Measurements from ENCODE around the gene CCL21. TPM values are rescaled to one million over a fixed set of nuclear protein-coding genes. Genes with fewer than 3 reads are reported as not detected.
"Not testable (repeated sequence)": the region's sequence is repeated elsewhere in the genome, so short reads cannot be mapped to it uniquely, and the experiment has no call there.

The CCL21 gene
- total RNA-seq, 1 experiment from 2014 or later = not detected

DNA sequence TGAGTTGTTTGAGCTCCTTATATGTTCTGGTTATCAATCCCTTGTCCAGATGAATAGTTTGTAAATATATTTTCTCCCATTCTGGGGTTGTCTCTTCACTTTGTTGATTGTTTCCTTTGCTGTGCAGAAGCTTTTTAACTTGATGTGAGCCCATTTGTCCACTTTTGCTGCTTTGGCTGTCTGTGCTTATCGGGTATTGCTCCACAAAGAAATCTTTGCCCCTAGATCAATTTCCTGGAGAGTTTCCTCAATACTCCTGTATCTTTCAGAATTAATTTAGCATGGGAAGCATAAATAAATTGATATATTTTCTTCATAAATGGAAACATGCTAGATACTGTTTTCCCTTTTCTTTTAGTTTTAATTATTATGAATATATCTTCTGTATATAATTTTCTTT, 22.5 kb upstream of the CCL21 start:
- TF ChIP-seq ZNF416 (CRISPR knock-in tag; IDR thresholded peaks at IDR 0.05) = no peak
- no peak overlapping the region for H3K4me3 Mint-ChIP-seq
- DNase-seq (ENCODE audit: low spot score) = no peak
- no peaks in the 10 kb centered on the region for H3K4me1 Mint-ChIP-seq
- ATAC-seq = no peak
- H3K9me3 Mint-ChIP-seq = no peaks in the 10 kb centered on the region
- CTCF ChIA-PET = interaction anchor here (1.0 kb wide), 1 partner anchor 28 kb away, joined by 3 read pairs; no protein-coding TSS in a partner anchor
- H3K27ac Mint-ChIP-seq = no peak overlapping the region
- POLR2A ChIA-PET = no interaction called here
- H3K36me3 Mint-ChIP-seq = no peaks in the 10 kb centered on the region
- H3K27me3 Mint-ChIP-seq (ENCODE audit: low read depth) = peaks cover 13% of the 10 kb centered on the region

DNA sequence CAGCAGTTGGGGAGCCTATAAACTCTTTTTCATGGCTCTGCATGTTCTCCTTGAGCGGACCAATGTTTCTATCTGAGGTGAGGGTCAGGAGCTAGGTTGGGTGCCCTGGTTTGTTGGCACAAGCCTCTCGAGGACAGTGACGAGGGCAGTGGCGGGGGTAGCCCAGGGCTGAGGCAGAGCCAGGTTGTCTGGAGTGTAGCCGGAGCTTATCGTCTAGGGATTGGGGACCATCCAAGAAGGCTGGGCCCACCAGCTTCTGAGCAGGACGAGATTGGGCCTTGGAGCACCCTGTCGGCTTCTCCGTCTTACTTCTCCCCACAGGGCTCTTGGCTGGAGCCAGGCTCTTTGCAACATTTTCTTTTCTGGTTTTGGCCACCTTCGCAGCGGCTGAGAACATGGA, 13.2 kb upstream of the CCL21 start:
- ChIA-PET CTCF (interaction anchor here (0.6 to 2.3 kb wide), 2 partner anchors 12 to 21 kb away, joined by 3 to 9 read pairs; no protein-coding TSS in a partner anchor), POLR2A (no interaction called here)
- Mint-ChIP-seq H3K36me3 (no peaks in the 10 kb centered on the region), H3K4me1 (no peaks in the 10 kb centered on the region), H3K27me3 (ENCODE audit: low read depth) (peaks cover 22% of the 10 kb centered on the region), H3K27ac (no peak overlapping the region), H3K9me3 (peaks cover 4% of the 10 kb centered on the region; the same call in 1 of the 2 replicates), H3K4me3 (no peak overlapping the region)
- DNase-seq (ENCODE audit: low spot score) = no peak
- no peak for TF ChIP-seq JAZF1 (CRISPR knock-in tag; IDR thresholded peaks at IDR 0.05)
- TF ChIP-seq, protein P1, sequence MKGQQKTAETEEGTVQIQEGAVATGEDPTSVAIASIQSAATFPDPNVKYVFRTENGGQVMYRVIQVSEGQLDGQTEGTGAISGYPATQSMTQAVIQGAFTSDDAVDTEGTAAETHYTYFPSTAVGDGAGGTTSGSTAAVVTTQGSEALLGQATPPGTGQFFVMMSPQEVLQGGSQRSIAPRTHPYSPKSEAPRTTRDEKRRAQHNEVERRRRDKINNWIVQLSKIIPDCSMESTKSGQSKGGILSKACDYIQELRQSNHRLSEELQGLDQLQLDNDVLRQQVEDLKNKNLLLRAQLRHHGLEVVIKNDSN (CRISPR knock-in tag; IDR thresholded peaks at IDR 0.05) = no peak
- no peak for TF ChIP-seq JUN (CRISPR knock-in tag; IDR thresholded peaks at IDR 0.05)
- no peak for TF ChIP-seq NR3C1 (CRISPR knock-in tag; conservative IDR thresholded peaks at IDR 0.05; ENCODE audit: low read depth)
- no peak for TF ChIP-seq ZNF121 (CRISPR knock-in tag; IDR thresholded peaks at IDR 0.05)
- TF ChIP-seq, protein P2, sequence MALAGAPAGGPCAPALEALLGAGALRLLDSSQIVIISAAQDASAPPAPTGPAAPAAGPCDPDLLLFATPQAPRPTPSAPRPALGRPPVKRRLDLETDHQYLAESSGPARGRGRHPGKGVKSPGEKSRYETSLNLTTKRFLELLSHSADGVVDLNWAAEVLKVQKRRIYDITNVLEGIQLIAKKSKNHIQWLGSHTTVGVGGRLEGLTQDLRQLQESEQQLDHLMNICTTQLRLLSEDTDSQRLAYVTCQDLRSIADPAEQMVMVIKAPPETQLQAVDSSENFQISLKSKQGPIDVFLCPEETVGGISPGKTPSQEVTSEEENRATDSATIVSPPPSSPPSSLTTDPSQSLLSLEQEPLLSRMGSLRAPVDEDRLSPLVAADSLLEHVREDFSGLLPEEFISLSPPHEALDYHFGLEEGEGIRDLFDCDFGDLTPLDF (CRISPR knock-in tag; IDR thresholded peaks at IDR 0.05) = no peak
- TF ChIP-seq, protein P3, sequence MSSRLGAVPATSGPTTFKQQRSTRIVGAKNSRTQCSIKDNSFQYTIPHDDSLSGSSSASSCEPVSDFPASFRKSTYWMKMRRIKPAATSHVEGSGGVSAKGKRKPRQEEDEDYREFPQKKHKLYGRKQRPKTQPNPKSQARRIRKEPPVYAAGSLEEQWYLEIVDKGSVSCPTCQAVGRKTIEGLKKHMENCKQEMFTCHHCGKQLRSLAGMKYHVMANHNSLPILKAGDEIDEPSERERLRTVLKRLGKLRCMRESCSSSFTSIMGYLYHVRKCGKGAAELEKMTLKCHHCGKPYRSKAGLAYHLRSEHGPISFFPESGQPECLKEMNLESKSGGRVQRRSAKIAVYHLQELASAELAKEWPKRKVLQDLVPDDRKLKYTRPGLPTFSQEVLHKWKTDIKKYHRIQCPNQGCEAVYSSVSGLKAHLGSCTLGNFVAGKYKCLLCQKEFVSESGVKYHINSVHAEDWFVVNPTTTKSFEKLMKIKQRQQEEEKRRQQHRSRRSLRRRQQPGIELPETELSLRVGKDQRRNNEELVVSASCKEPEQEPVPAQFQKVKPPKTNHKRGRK (CRISPR knock-in tag; IDR thresholded peaks at IDR 0.05; ENCODE audit: borderline replicate concordance) = no peak
- no peak for TF ChIP-seq MYBL2 (CRISPR knock-in tag; IDR thresholded peaks at IDR 0.05)
- no peak for TF ChIP-seq CREB1 (CRISPR knock-in tag; IDR thresholded peaks at IDR 0.05)
- TF ChIP-seq, protein P4, sequence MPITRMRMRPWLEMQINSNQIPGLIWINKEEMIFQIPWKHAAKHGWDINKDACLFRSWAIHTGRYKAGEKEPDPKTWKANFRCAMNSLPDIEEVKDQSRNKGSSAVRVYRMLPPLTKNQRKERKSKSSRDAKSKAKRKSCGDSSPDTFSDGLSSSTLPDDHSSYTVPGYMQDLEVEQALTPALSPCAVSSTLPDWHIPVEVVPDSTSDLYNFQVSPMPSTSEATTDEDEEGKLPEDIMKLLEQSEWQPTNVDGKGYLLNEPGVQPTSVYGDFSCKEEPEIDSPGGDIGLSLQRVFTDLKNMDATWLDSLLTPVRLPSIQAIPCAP (CRISPR knock-in tag; IDR thresholded peaks at IDR 0.05) = no peak
- TF ChIP-seq, protein P5, sequence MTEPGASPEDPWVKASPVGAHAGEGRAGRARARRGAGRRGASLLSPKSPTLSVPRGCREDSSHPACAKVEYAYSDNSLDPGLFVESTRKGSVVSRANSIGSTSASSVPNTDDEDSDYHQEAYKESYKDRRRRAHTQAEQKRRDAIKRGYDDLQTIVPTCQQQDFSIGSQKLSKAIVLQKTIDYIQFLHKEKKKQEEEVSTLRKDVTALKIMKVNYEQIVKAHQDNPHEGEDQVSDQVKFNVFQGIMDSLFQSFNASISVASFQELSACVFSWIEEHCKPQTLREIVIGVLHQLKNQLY (CRISPR knock-in tag; IDR thresholded peaks at IDR 0.05) = no peak
- TF ChIP-seq PRRX2 (CRISPR knock-in tag; IDR thresholded peaks at IDR 0.05) = no peak
- TF ChIP-seq ZNF317 (CRISPR knock-in tag; IDR thresholded peaks at IDR 0.05; ENCODE audit: borderline replicate concordance, low read depth) = no peak
- no peak for ATAC-seq

DNA sequence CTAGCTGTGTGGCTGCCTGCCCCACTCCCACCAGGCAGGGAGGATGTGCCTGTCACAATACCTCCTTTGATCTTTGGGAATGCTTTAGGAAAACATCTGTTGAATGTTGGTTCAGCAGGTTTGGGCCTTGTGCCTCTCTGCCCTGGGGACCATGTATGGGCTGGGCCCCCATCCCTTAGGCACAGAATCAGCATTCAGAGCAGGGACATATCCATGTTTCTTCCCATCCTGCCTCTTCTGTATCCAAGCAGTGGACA, 9.8 kb upstream of the CCL21 start:
- H3K27me3 Mint-ChIP-seq (ENCODE audit: low read depth) = peaks cover 25% of the 10 kb centered on the region
- H3K4me3 Mint-ChIP-seq; POLR2A ChIA-PET; H3K4me1 Mint-ChIP-seq; H3K9me3 Mint-ChIP-seq; ATAC-seq; H3K27ac Mint-ChIP-seq; DNase-seq (ENCODE audit: low spot score); H3K36me3 Mint-ChIP-seq: not testable (repeated sequence)
- CTCF ChIA-PET = interaction anchor here (13.3 kb wide), 1 partner anchor 18 kb away, joined by 122 read pairs; no protein-coding TSS in a partner anchor

DNA sequence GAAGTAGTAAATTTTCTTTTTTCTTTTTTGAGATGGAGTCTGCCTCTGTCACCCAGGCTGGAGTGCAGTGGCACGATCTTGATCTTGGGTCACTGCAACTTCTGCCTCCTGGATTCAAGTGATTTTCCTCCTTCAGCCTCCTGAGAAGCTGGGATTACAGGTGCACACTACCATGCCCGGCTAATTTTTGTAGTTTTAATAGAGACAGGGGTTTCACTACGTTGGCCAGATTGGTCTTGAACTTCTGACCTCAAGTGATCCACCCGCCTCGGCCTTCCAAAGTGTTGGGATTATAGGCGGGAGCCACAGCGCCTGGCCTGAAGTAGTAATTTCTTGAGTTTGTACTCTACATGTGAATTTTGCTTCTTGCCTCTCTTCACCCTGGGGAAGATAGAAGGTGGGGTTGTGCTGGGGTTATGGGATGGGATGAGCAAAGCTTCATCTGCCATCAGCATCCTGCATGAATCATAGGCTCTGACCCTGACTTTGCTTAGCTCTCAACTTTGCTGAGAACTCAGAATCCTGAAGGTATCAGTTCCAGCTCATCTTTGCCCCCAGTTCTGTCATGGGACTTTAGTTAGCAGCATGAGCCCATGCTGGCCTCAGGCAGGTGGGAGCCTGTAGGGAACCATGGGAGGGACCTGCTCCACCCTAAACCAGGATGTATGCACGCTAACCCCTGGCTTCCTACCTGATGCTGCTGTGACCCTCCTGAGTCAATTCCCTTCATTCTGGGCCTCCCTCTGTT, 9.3 kb upstream of the CCL21 start:
- H3K27me3 Mint-ChIP-seq (ENCODE audit: low read depth) = peaks cover 29% of the 10 kb centered on the region
- H3K4me3 Mint-ChIP-seq = no peak overlapping the region
- ATAC-seq (no peak), DNase-seq (ENCODE audit: low spot score) (no peak)
- H3K9me3 Mint-ChIP-seq = peaks cover 4% of the 10 kb centered on the region; the same call in 1 of the 2 replicates
- CTCF ChIA-PET = interaction anchor here (1.5 to 13.3 kb wide), 2 partner anchors 18 to 54 kb away, joined by 6 to 122 read pairs; no protein-coding TSS in a partner anchor
- POLR2A ChIA-PET = no interaction called here
- no peak overlapping the region for H3K27ac Mint-ChIP-seq
- H3K4me1 Mint-ChIP-seq = no peaks in the 10 kb centered on the region
- no peaks in the 10 kb centered on the region for H3K36me3 Mint-ChIP-seq
- TF ChIP-seq, protein P1 (CRISPR knock-in tag; IDR thresholded peaks at IDR 0.05) = no peak
- TF ChIP-seq CREM (CRISPR knock-in tag; IDR thresholded peaks at IDR 0.05) (no peak), ZNF138 (CRISPR knock-in tag; conservative IDR thresholded peaks at IDR 0.05) (no peak), MXD4 (CRISPR knock-in tag; IDR thresholded peaks at IDR 0.05; ENCODE audit: borderline replicate concordance) (no peak), ZNF232 (CRISPR knock-in tag; IDR thresholded peaks at IDR 0.05) (no peak), GABPB1 (CRISPR knock-in tag; IDR thresholded peaks at IDR 0.05) (no peak)
- TF ChIP-seq, protein P6, sequence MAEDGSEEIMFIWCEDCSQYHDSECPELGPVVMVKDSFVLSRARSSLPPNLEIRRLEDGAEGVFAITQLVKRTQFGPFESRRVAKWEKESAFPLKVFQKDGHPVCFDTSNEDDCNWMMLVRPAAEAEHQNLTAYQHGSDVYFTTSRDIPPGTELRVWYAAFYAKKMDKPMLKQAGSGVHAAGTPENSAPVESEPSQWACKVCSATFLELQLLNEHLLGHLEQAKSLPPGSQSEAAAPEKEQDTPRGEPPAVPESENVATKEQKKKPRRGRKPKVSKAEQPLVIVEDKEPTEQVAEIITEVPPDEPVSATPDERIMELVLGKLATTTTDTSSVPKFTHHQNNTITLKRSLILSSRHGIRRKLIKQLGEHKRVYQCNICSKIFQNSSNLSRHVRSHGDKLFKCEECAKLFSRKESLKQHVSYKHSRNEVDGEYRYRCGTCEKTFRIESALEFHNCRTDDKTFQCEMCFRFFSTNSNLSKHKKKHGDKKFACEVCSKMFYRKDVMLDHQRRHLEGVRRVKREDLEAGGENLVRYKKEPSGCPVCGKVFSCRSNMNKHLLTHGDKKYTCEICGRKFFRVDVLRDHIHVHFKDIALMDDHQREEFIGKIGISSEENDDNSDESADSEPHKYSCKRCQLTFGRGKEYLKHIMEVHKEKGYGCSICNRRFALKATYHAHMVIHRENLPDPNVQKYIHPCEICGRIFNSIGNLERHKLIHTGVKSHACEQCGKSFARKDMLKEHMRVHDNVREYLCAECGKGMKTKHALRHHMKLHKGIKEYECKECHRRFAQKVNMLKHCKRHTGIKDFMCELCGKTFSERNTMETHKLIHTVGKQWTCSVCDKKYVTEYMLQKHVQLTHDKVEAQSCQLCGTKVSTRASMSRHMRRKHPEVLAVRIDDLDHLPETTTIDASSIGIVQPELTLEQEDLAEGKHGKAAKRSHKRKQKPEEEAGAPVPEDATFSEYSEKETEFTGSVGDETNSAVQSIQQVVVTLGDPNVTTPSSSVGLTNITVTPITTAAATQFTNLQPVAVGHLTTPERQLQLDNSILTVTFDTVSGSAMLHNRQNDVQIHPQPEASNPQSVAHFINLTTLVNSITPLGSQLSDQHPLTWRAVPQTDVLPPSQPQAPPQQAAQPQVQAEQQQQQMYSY (CRISPR knock-in tag; IDR thresholded peaks at IDR 0.05) = no peak

All from WTC11 (cell line).